Activated CD4-positive, alpha-beta T cell treated with anti-CD3 and anti-CD28 coated beads, Interleukin-2, amount 10 ng/mL, durations not matched to agents 24 days and 14 days (primary cell): ENCODE results near the gene REL. TPM values are rescaled to one million over a fixed set of nuclear protein-coding genes. Genes with fewer than 3 reads are reported as not detected.

Source experiments
- DNase-seq: peaks from one replicate; pipeline ENCODE4 v3.0.0; 2022
- H3K27ac Mint-ChIP-seq: one replicate; pipeline ENCODE4 v1.8.0; 2022; ENCODE audit warnings: mild to moderate bottlenecking, mixed read lengths
- H3K27me3 Mint-ChIP-seq: one replicate; pipeline ENCODE4 v1.8.0; 2022; ENCODE audit warnings: mixed read lengths
- H3K36me3 Mint-ChIP-seq: one replicate; pipeline ENCODE4 v1.8.0; 2022; ENCODE audit warnings: low read depth, mild to moderate bottlenecking, mixed read lengths
- H3K4me1 Mint-ChIP-seq: one replicate; pipeline ENCODE4 v1.8.0; 2021; ENCODE audit warnings: mixed read lengths
- H3K4me3 Mint-ChIP-seq: one replicate; pipeline ENCODE4 v1.8.0; 2022; ENCODE audit warnings: mild to moderate bottlenecking, moderate library complexity, mixed read lengths
- H3K9me3 Mint-ChIP-seq: one replicate; pipeline ENCODE4 v1.8.0; 2021; ENCODE audit warnings: mixed read lengths
- intact Hi-C: fragments of 100-400 bp; cut with micrococcal nuclease; formaldehyde crosslinking; loops from one replicate; pipeline ENCODE4 v1.15.1; 2023
- total RNA-seq: library from RNA; stranded (reverse); gene quantifications from 2 replicates; pipeline ENCODE4 v1.2.3, GENCODE V29; 2022

REL gene
- total RNA-seq, result 84.9 and 88.7 TPM in 2 replicates

- peak; percentile 97 for DNase-seq
- Mint-ChIP-seq H3K27me3 (no peaks in the 10 kb centered on the region), H3K27ac (peak within 1 kb of the TSS; percentile 97), H3K36me3 (peaks cover 30% of the 10 kb centered on the region), H3K4me1 (peaks cover 21% of the 10 kb centered on the region), H3K9me3 (no peaks in the 10 kb centered on the region), H3K4me3 (peak within 1 kb of the TSS; percentile 97)
- intact Hi-C loops, result loop anchor here (1.0 to 5.0 kb wide), 9 partner anchors 9 to 971 kb away; partner anchors contain the start of genes FAM161A, PAPOLG and XPO1
These were observed at the start of gene REL for GRCh38 chr2:60881047-60881932. TSS of gene REL (plus strand) at chr2:60881574. CDS start at chr2:60881841, 267 bp downstream.

DNA sequence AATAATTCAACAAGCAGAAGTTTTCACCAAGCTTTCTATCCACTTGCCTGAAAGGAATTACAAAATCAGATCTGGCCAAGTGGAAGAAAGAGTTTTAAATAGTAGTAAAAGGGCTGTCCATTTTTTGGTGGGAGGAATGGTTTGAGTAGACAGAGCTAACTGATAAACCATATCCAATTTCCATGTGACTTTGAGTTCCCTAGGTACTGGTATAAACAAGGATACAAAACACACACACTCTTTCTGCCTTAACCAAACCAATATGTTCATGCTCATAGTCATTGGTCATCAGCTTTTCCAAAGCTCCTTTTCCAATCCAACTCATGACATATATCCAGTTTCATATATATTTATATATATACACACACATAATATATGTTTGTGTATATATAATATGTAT, 49.5 kb upstream of the REL start:
- intact Hi-C loops, result loop anchor here (2.0 kb wide), 1 partner anchor 13 kb away; no protein-coding TSS in a partner anchor
- Mint-ChIP-seq H3K4me3 (no peak overlapping the region), H3K27ac (no peak overlapping the region), H3K27me3 (no peaks in the 10 kb centered on the region), H3K36me3 (no peaks in the 10 kb centered on the region), H3K4me1 (peaks cover 25% of the 10 kb centered on the region), H3K9me3 (peaks cover 22% of the 10 kb centered on the region)
- DNase-seq, result no peak

DNA sequence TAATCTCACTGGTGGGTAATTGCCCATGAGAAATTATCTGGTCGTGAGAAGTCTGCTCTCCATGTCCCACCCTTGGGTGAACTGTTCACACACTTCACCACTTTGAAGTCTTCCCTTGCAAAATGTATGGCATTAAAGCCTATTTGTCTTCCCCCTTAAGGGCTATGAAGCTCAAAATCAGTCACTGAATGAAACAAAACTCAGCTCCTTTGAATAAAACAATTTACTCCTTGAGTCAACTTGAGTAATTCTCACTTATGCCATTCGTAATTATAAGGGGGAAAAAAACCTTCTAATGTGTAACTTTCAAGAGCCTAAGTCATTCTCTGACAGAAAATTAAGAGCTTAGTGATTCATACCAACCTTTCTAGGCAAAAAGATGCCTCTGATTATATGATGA, 48.8 kb upstream of the REL start:
- H3K27ac Mint-ChIP-seq, result peak overlapping the region; percentile 69
- H3K4me3 Mint-ChIP-seq, result no peak overlapping the region
- intact Hi-C loops, result loop anchor here (2.0 kb wide), 1 partner anchor 14 kb away; no protein-coding TSS in a partner anchor

GRCh38 chr2:60834270-60834717, 47.1 kb upstream of the REL start:
- DNase-seq, result no peak
- Mint-ChIP-seq H3K4me3 (no peak overlapping the region), H3K27me3 (no peaks in the 10 kb centered on the region), H3K9me3 (peaks cover 22% of the 10 kb centered on the region), H3K27ac (peak overlapping the region; percentile 9), H3K4me1 (peaks cover 18% of the 10 kb centered on the region), H3K36me3 (no peaks in the 10 kb centered on the region)
- intact Hi-C loops, result no loop called here

More for the DNA sequence above, 48.8 kb upstream of the REL start:
- Mint-ChIP-seq H3K27me3 (no peaks in the 10 kb centered on the region), H3K4me1 (peaks cover 18% of the 10 kb centered on the region), H3K36me3 (no peaks in the 10 kb centered on the region), H3K9me3 (peaks cover 22% of the 10 kb centered on the region)
- no peak for DNase-seq

DNA sequence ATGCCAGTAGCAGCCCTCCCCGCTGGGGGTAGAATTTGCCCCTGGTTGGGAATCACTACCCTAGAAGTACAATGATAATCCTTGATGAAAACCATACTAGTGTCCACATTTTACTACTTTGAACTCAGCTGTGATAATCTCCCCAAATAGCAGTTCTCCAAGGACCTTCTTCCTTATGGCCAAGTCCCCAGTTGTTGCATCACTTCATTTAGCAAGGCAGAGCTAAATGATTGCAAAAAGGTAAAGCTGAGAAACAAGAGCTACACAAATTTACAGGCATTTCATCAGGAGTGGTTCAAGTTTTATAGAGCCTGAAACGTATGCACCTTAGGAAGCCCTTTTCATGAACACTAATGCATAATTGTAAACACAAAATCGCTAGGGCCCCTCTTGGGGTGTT, 44.9 kb upstream of the REL start:
- H3K27ac Mint-ChIP-seq, result no peak overlapping the region
- H3K36me3 Mint-ChIP-seq, result peaks cover 2% of the 10 kb centered on the region

DNA sequence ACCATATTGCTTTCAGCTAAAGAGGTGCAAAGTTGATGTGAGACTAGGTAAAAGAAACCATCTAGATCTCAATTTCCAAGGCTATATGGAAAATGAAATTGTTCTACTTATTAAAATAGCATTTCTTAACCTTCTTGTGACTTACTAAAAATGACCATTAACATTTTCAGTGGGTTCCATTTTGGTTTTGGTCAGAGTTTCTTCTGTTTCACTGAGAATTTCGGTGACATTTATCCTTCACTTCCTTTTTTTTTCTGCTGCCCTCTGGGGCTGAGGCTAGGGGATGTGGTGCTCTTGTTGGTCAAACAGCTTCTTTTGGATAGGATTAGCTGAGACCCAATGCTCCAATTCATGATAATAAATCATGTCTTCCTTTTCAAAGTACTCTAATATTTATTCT, 44.3 kb upstream of the REL start:
- Mint-ChIP-seq H3K4me1 (peaks cover 26% of the 10 kb centered on the region), H3K4me3 (no peak overlapping the region), H3K9me3 (peaks cover 18% of the 10 kb centered on the region), H3K27me3 (no peaks in the 10 kb centered on the region), H3K36me3 (peaks cover 2% of the 10 kb centered on the region), H3K27ac (no peak overlapping the region)
- no peak for DNase-seq
- intact Hi-C loops, result no loop called here

More for the DNA sequence above, 44.9 kb upstream of the REL start:
- Mint-ChIP-seq H3K4me1 (peaks cover 26% of the 10 kb centered on the region), H3K4me3 (no peak overlapping the region), H3K9me3 (peaks cover 18% of the 10 kb centered on the region), H3K27me3 (no peaks in the 10 kb centered on the region)
- intact Hi-C loops, result no loop called here
- no peak for DNase-seq

DNA sequence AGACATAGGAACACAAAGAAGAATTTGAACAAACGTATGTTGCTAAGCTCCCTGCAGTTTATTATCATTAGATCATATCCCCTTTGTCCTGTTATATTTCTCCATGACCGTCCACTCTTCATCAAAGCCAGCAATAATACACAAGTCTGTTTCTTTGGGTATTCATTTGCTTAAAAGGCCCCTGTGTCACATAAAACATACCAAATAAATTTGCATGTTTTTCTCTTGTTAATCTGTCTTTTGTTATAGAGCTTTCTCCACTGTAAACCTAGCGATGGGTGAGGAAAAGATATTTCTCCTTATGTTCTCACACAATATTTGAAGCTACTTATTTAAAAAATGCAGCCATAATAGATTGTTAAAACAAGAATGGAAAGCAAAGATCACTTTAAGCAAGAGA, 42.9 kb upstream of the REL start:
- Mint-ChIP-seq H3K27me3 (no peaks in the 10 kb centered on the region), H3K36me3 (peaks cover 2% of the 10 kb centered on the region), H3K27ac (no peak overlapping the region), H3K9me3 (peaks cover 14% of the 10 kb centered on the region), H3K4me1 (peaks cover 19% of the 10 kb centered on the region), H3K4me3 (no peak overlapping the region)
- intact Hi-C loops, result no loop called here
- DNase-seq, result no peak

DNA sequence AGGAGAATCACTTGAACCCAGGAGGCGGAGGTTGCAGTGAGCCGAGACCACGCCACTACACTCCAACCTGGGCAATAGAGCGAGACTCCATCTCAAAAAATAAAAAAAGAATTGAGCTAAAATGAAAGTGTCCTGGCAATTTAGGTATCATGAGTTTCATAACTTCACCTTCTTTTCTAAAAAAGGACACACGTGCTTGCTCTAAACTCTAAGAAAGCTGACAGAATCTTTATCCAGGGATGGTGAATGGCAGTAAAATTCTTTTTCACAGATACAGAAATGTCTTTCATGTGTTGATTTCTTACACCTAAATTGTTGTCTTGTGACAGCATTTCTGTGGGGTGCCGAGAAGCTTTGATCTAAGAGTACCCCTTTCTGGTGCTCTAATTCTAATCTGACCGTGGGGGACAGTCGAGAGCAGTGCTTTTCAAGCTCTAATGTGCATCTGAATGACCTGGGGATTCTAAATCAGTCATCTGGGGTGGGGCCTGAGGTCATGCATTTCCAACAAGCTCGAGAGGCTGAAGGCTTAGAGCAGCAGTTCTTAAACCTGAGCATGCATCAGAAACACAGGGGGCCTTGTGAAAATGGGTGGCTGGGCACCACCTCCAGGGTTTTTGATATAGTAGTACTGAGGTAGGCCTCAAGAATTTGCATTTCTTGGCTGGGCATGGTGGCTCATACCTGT, 42.1 kb upstream of the REL start:
- DNase-seq, result no peak
- Mint-ChIP-seq H3K4me3 (no peak overlapping the region), H3K9me3 (peaks cover 9% of the 10 kb centered on the region), H3K27ac (no peak overlapping the region), H3K4me1 (peaks cover 21% of the 10 kb centered on the region), H3K36me3 (peaks cover 2% of the 10 kb centered on the region), H3K27me3 (no peaks in the 10 kb centered on the region)
- intact Hi-C loops, result no loop called here

- DNase-seq, result no peak
These were observed 40.5 kb upstream of the REL start for GRCh38 chr2:60840880-60841279.

DNA sequence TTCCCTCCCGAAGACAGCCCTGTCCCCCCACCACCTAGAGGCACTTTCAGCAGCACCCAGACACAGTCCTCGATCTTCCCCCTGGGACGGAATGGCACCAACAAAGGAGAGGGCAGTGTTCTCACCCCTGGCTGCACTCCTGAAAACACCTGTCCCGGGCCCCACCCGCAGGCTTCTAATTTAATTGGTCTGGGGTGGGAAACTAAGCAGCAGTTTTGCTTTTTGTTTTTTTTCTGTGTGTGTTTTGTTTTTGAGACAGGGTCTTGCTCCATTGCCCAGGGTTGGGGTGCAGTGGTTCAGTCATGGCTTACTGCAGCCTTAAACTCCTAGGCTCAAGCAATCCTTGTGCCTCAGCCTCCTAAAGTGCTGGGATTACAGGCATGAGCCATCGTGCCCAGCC, 38.4 kb upstream of the REL start:
- Mint-ChIP-seq H3K27ac (no peak overlapping the region), H3K9me3 (no peaks in the 10 kb centered on the region), H3K27me3 (no peaks in the 10 kb centered on the region), H3K36me3 (peaks cover 2% of the 10 kb centered on the region), H3K4me3 (no peak overlapping the region), H3K4me1 (peaks cover 19% of the 10 kb centered on the region)
- intact Hi-C loops, result no loop called here
- no peak for DNase-seq

More at GRCh38 chr2:60840880-60841279, 40.5 kb upstream of the REL start:
- no peaks in the 10 kb centered on the region for H3K27me3 Mint-ChIP-seq
- peak overlapping the region; percentile 14 for H3K27ac Mint-ChIP-seq
- H3K4me3 Mint-ChIP-seq, result no peak overlapping the region
- peaks cover 2% of the 10 kb centered on the region for H3K36me3 Mint-ChIP-seq
- intact Hi-C loops, result no loop called here
- H3K9me3 Mint-ChIP-seq, result no peaks in the 10 kb centered on the region
- H3K4me1 Mint-ChIP-seq, result peaks cover 21% of the 10 kb centered on the region

DNA sequence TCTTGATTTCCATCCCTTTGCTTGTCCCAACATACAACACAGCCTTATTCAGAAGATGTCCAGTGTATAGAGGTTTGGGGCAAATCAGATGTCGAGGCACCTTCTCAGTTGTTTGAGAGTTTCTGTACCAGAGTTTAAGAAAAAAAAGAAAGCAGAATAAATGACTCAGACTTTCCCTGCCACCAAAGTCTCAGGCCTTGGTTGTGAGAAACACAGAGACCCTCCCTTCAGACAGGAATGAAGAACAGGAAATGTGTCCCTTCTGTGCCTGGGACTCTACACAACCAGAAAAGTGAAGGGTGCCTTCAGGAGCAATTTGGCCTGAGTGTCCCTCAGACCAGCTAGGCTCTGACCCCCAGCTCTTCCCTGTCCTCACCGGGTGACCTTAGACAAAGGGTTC, 37.3 kb upstream of the REL start:
- Mint-ChIP-seq H3K36me3 (peaks cover 2% of the 10 kb centered on the region), H3K27ac (peak overlapping the region; percentile 27), H3K27me3 (no peaks in the 10 kb centered on the region), H3K9me3 (no peaks in the 10 kb centered on the region), H3K4me1 (peaks cover 19% of the 10 kb centered on the region), H3K4me3 (no peak overlapping the region)
- DNase-seq, result no peak
- intact Hi-C loops, result no loop called here

GRCh38 chr2:60847854-60848253, 33.5 kb upstream of the REL start:
- no peak for DNase-seq
- peaks cover 12% of the 10 kb centered on the region for H3K4me1 Mint-ChIP-seq
- intact Hi-C loops, result no loop called here

GRCh38 chr2:60849187-60849586, 32.2 kb upstream of the REL start:
- DNase-seq, result no peak
- peak overlapping the region; percentile 9 for H3K27ac Mint-ChIP-seq
- H3K9me3 Mint-ChIP-seq, result no peaks in the 10 kb centered on the region
- H3K27me3 Mint-ChIP-seq, result peaks cover 2% of the 10 kb centered on the region
- no peak overlapping the region for H3K4me3 Mint-ChIP-seq
- peaks cover 4% of the 10 kb centered on the region for H3K4me1 Mint-ChIP-seq
- no peaks in the 10 kb centered on the region for H3K36me3 Mint-ChIP-seq
- intact Hi-C loops, result no loop called here

More at GRCh38 chr2:60847854-60848253, 33.5 kb upstream of the REL start:
- Mint-ChIP-seq H3K27me3 (peaks cover 2% of the 10 kb centered on the region), H3K27ac (no peak overlapping the region), H3K9me3 (no peaks in the 10 kb centered on the region), H3K36me3 (no peaks in the 10 kb centered on the region), H3K4me3 (no peak overlapping the region)

DNA sequence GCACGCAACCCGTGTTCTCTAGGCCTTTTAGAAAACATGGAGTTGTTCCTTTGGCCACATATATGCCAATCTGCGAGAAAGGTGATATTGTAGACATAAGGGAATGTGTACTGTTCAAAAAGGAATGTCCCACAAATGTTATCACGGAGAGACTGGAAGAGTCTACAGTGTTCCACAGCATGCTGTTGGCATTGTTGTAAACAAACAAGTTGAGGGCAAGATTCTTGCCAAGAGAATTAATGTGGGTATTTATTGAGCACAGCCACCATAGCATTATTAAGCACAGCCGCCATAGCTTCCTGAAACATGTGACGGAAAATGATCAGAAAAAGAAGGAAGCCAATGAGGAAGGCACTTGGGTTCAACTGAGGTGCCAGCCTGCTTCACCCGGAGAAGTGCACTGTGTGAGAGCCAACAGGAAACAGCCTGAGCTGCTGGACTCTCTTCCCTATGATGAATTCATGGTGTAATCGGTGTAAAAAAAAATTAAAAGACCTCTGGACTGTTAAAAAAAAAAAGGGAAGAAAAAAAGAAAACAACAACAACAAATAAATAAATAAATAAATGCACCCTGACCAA, 29.0 kb upstream of the REL start:
- Mint-ChIP-seq H3K27me3 (peaks cover 2% of the 10 kb centered on the region), H3K9me3 (no peaks in the 10 kb centered on the region), H3K36me3 (no peaks in the 10 kb centered on the region), H3K4me3 (no peak overlapping the region), H3K4me1 (peaks cover 2% of the 10 kb centered on the region), H3K27ac (no peak overlapping the region)
- DNase-seq, result no peak
- intact Hi-C loops, result no loop called here
